Heart left ventricle (tissue), 13 donors: ENCODE results near the gene TRAK1.

Experiments
- CTCF ChIP-seq, 12 donors: fragments of 200-600 bp; sonication (generic) in 4 of 12; IDR thresholded peaks; one replicate each; pipeline versions ENCODE4 v1.5.0 to v1.8.0; 2018 to 2022; ENCODE audit warnings: antibody characterized with exemption in 12 of 12, mild to moderate bottlenecking in 5 of 12
- POLR2A ChIP-seq, 2 donors: fragments of 450-650 bp; IDR thresholded peaks; one replicate each; pipeline ENCODE4 v1.6.1; 2017; ENCODE audit warnings: antibody characterized with exemption in 2 of 2, mild to moderate bottlenecking in 2 of 2, moderate library complexity in 2 of 2
- donor health status: ischemic (EF 13 %, LVEDD 7.1; RV severe dilation, severe dysfunction).
- donor health status: DM: no; HTN: yes; CAD: no.
- donor health status: DM: no; HTN: no; CAD: no.
- donor health status: ischemic (EF 25% LVEDD 6.9; RV normal size, moderate dysfunction).
- donor health status: ischemic (EF 25% LVEDD 5.7; RV mildly dilated, moderate dysfunction).
- donor health status: ischemic (EF 35%, LVEDD 5.7; RV mildly dilated, moderate dysfunction).
- donor health status: nonischemic (EF 11% LVEDD 7.7; RV severe dilation, severe dysfunction).
- donor health status: DM: yes; HTN: yes; CAD: no.
- donor health status: PGD.
- donor health status: ischemic (EF 29% LVEDD 5.4; RV normal size, mild dysfunction).
- donor health status: nonischemic (EF 23%, LVEDD 6.1; RV moderate dilation, normal function).

DNA sequence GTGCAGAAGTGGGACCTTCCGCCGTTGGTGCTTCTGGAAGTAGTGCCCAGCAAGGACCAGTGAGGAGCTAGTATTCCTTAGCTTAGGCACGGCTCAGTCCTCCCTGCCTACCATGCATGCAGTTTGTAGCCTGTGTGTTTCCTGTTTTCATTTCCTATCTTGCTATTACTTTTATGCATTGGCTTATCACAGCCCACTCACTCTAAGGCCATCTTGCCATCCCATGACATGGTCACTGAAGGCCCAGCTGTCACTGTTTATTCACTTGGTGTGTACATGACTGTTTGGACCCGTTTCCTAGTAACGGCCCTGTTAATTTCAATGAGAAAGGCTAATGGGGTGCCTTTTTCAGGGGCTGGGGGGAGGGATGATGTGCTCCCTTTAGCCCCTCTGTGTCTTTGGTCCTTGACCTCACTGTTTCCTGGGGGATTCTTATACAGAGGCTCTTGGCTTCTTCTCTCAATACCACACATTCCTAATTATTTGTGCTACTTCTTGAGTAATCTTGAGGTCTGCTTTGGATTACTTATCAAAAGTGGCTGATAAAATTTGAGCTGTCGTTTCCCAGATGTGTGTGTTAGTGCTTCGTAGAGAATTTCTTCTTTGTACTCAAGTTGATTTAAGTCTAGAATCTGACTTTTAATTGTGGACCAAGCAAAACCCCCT is 24.5 kb upstream of the TRAK1 start:
- no peak for TF ChIP-seq CTCF (IDR thresholded peaks at IDR 0.05)
- no peak for TF ChIP-seq POLR2A (IDR thresholded peaks at IDR 0.05)
